ENCODE data around the gene FALEC. TPM values are rescaled to one million over a fixed set of nuclear protein-coding genes. Genes with fewer than 3 reads are reported as not detected.

The FALEC gene
- total and polyA plus RNA-seq, 9 of the 15 experiments (the other 6 are each of a cell fraction or from before 2014, with no cell fraction given): 0.15 to 1.8 (median 0.53) TPM; not detected in 5

DNA sequence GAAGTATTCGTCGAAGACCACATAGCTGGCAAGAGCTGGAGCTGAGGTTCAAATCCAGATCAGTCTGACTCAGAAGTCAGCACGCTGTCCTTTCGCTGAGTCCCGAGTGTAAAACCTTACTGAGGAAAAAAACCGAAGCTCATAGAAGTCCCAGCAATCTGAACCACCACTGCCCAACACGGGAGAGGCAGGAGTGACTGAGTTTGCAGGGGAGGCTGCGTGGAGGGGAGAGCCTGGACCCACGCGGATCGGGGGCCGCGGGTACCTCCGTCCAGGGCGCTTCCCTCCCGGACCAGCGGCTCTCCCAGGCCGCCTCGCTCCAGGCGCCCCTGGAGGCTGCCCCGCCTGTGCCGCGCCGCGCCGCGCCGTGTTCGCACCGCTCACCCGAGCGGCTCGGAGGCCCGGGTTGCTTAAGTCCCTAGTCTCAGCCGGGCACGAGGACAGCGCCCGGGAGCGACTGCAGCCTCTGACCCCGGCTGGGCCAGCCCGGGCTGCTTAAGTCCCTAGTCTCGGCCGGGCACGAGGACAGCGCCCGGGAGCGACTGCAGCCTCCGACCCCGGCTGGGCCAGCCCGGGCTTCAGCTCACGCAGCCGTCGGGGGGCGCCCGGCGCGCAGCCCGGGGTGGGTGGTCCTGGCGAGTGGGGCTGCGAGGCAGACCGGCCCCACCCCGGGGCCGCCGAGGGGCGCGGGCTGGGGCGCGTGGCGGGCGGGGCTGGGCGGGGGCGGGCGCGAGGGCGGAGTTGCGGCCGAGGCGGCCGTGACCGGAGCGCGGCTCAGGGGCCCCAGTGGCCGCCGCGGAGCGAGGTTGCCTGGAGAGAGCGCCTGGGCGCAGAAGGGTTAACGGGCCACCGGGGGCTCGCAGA is 33.3 kb downstream of the FALEC start, which contains the start of gene ADAMTSL4 (continued):
- TF ChIP-seq RERE (CRISPR knock-in tag; IDR thresholded peaks at IDR 0.05; ENCODE audit: borderline replicate concordance) (no peak), BRD4 (IDR thresholded peaks at IDR 0.05) (no peak), ZNF57 (CRISPR knock-in tag; IDR thresholded peaks at IDR 0.05) (no peak), NCOA1 (IDR thresholded peaks at IDR 0.05; ENCODE audit: low read depth) (no peak), SRSF3 (IDR thresholded peaks at IDR 0.05; ENCODE audit: insufficient read depth, low read length) (no peak), ZNF449 (CRISPR knock-in tag; IDR thresholded peaks at IDR 0.05) (no peak), ZNF655 (CRISPR knock-in tag; IDR thresholded peaks at IDR 0.05) (no peak), BACH1 (tag; IDR thresholded peaks at IDR 0.05) (no peak), KDM4B (IDR thresholded peaks at IDR 0.05; ENCODE audit: borderline replicate concordance in 2 of 2, low read depth in 1 of 2) (no peak), BCLAF1 (IDR thresholded peaks at IDR 0.05; ENCODE audit: borderline replicate concordance in 1 of 2, control insufficient read depth in 1 of 2, low read depth in 2 of 2, low read length in 1 of 2) (0 out of 4 replicates have a peak, but pooled peaks of 1 of the 2 experiments have one; percentile 29), CBX1 (IDR thresholded peaks at IDR 0.05; ENCODE audit: low read depth) (no peak; the same call in 1 of the 2 replicates)
- TF ChIP-seq, protein P1, sequence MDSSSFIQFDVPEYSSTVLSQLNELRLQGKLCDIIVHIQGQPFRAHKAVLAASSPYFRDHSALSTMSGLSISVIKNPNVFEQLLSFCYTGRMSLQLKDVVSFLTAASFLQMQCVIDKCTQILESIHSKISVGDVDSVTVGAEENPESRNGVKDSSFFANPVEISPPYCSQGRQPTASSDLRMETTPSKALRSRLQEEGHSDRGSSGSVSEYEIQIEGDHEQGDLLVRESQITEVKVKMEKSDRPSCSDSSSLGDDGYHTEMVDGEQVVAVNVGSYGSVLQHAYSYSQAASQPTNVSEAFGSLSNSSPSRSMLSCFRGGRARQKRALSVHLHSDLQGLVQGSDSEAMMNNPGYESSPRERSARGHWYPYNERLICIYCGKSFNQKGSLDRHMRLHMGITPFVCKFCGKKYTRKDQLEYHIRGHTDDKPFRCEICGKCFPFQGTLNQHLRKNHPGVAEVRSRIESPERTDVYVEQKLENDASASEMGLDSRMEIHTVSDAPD (CRISPR knock-in tag; IDR thresholded peaks at IDR 0.05): no peak

Data from K562 (cell line).